IPS-NIHi7 (cell line): Measurements from ENCODE around the gene ADSS1.

Source experiments
- DNase-seq: peaks from one replicate; pipeline ENCODE4 v3.0.0; 2012; ENCODE audit warnings: mixed read lengths; ENCODE audit errors: extremely low spot score

ADSS1 gene

GRCh38 chr14:104732931-104733681, 9.1 kb downstream of the ADSS1 start:
- DNase-seq = no peak

- DNase-seq = no peak
These were observed 10.1 kb downstream of the ADSS1 start for GRCh38 chr14:104734051-104734587.

GRCh38 chr14:104734601-104734990, 10.6 kb downstream of the ADSS1 start:
- no peak for DNase-seq

- no peak for DNase-seq
These were observed 11.2 kb downstream of the ADSS1 start for GRCh38 chr14:104734991-104735779.

GRCh38 chr14:104735830-104736642, 12.0 kb downstream of the ADSS1 start:
- DNase-seq = no peak

- no peak for DNase-seq
These were observed 14.5 kb downstream of the ADSS1 start for GRCh38 chr14:104738375-104739019.

- DNase-seq = no peak
These were observed 15.0 kb downstream of the ADSS1 start for GRCh38 chr14:104739026-104739425.

GRCh38 chr14:104739546-104740516, 15.8 kb downstream of the ADSS1 start:
- DNase-seq = no peak

GRCh38 chr14:104741108-104741802, 17.2 kb downstream of the ADSS1 start:
- DNase-seq = no peak

- no peak for DNase-seq
These were observed 17.8 kb downstream of the ADSS1 start for GRCh38 chr14:104741803-104742251.

GRCh38 chr14:104742586-104743455, 18.8 kb downstream of the ADSS1 start:
- DNase-seq = no peak

GRCh38 chr14:104743461-104744380, 19.7 kb downstream of the ADSS1 start:
- DNase-seq = no peak

- no peak for DNase-seq
These were observed 20.5 kb downstream of the ADSS1 start for GRCh38 chr14:104744484-104744883.

GRCh38 chr14:104745431-104745830, 21.4 kb downstream of the ADSS1 start:
- DNase-seq = no peak

GRCh38 chr14:104746071-104746545, 22.1 kb downstream of the ADSS1 start:
- DNase-seq = no peak

GRCh38 chr14:104746934-104747481, 23.0 kb downstream of the ADSS1 start:
- DNase-seq = no peak

GRCh38 chr14:104747876-104748275, 23.8 kb downstream of the ADSS1 start:
- no peak for DNase-seq
